NCI-H2227 (cell line): Measurements from ENCODE around the gene ZNF506.
"Not testable (repeated sequence)": the region's sequence is repeated elsewhere in the genome, so short reads cannot be mapped to it uniquely, and the experiment has no call there.

Experiments
- DNase-seq: peaks from one replicate; lab custom pipeline; 2025; ENCODE audit not compliant: unreplicated experiment; lab: John Stamatoyannopoulos, UW

The ZNF506 gene

DNA sequence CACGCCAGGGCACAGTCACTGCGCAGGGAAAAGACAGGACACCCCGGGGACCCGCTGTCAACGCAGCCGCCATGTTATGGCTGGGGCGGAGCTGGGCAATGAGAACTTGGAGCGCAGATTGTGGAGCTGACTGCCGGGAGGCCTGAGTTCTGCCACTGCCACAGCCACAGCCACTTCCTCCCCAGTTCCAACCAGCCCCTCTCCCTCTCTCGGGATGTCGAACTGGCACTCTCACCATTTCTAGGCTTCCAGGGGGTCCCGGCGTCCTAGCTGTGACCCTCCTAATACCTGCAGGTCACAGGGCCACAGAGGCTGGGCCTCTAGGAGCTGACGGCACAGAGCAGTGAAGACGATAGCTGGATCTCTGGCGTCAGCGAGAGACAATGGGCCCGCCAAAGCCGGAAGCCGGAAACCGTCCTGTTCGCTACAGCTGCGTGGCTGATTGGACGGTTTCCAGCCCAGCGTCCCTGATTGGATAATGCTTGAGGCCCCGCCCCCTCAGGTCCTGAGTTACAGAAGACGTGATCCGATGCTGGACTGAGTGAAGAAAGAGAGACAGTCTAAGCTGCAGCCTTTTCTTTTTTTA is at the start of gene ZNF506:
ZNF506 (minus strand) TSS at position 385 of the 586 bp plus-strand sequence; CDS start at position 238, 147 bp downstream.
- peak; percentile 95 for DNase-seq

DNA sequence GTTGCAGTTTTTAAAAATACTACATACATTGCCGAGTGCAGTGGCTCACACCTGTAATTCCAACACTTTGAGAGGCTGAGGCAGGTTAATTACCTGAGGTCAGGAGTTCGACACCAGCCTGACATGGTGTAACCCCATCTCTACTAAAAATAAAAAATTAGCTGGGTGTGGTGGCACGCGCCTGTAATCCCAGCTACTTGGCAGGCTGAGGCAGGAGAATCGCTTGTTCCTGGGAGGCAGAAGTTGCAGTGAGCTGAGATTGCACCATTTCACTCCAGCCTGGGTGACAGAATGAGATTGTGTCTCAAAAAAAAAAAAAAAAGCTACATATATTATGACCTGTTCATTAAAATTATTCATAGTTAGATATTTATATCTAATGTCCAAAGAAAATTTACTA is 48.5 kb upstream of the ZNF506 start:
- DNase-seq: not testable (repeated sequence)

DNA sequence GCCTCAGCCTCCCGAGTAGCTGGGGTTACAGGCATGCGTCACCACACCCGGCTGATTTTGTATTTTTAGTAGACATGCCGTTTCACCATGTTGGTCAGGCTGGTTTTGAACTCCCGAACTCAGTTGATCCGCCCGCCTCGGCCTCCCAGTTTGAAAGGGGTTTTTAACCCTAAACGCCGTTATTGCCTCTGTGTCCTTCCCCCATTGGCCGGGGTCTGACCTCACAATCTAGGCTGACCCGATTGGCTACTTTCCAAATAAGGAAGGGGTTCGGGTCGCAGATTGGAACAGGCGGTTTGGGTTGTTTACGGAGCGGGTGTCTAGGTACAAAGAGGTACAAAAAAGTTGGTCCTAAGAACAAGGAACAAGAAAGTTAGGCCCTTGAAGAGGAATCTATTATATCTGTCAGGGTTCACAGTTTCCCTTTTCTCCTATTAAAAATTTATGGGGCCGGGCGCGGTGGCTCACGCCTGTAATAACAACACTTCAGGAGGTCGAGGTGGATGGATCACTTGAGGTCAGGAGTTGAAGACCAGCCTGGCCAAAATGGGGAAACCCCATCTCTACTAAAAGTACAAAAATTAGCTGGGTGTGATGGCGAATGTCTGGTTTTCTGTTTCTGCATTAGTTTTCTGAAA is 45.2 kb upstream of the ZNF506 start:
- peak; percentile 5 for DNase-seq

DNA sequence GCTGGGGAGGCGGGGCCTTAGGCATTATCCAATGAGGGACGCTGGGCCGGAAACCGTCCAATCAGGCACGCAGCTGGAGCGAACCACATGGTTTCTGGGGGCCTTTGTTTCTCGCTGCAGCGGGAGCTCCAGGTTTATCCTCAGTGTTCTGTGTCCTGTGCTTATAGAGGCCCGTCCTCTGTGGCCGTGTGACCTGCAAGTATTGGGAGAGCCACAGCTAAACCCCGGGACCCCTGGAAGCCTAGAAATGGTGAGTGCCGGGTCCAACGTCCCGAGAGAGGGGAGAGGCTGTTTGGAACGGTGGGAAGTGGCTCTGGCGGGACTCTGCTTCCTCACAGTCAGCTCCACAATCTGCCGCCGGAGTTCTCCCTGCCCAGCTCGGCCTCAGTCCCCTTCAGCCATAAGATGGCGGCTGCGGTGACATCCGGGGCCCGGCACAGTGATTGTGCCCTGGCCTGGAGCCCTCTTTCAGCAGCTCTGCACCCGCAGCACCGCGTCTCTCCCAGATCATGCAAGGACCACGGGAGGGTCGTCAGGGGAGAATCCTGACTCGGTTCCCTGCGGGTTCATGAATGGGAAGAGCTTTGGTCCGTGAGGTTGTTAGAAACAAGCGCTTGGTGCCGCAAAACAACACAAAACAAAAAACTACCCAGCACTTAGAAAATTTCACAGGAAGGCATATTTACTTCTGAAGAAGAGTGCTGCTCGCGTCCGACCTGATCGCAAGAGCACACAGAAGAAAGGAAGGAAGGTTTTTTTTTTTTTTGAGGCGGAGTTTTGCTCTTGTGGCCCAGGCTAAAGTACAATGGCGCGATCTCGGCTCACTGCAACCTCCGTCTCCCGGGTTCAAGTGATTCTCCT is 44.4 kb upstream of the ZNF506 start, which contains the start of gene ZNF253:
ZNF253 (plus strand) TSS at position 133 of the 861 bp plus-strand sequence; CDS start at position 248, 115 bp downstream.
- peak; percentile 93 for DNase-seq

DNA sequence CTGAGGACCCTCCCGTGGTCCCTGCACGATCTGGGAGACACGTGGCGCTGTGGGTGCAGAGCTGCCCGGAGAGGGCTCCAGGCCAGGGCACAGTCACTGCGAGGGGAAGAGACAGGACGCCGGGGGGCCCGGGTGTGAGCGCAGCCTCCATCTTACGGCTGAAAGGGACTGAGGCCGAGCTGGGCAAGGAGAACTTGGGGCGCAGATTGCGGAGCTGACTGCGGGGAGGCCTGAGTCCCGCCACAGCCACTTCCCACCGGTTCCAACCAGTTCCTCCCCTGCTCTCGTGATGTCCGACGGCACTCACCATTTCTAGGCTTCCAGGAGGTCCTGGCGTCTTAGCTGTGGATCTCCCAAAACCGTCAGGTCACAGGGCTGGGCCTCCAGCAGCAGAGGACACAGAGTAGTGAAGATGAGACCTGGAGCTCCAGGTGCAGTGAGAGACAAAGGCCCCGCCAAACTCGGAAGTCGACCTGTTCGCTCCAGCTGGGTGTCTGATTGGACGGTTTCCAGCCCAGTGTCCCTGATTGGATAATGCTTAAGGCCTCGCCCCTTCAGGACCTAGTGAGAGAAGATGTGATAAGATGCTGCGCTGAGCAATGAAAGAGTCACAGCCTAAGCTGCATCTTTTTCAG is 39.3 kb upstream of the ZNF506 start:
- no peak for DNase-seq

DNA sequence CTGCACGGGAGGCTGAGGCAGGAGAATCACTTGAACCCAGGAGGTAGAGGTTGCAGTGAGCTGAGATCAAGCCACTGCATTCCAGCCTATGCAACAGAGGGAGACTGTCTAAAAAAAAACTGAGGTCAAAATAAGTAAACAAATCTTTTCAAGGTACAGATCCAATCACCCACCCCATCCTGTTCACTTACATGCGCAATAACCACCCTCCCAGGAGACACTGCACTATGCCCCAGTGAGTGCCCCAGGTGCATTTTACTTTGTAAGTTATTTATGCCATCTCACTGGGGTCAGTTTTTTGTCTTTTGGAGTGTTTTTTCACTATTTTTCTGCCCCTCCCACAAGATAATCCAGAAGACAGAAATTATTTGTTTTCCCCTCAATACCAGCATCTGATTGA is 37.2 kb upstream of the ZNF506 start:
- DNase-seq: no peak

DNA sequence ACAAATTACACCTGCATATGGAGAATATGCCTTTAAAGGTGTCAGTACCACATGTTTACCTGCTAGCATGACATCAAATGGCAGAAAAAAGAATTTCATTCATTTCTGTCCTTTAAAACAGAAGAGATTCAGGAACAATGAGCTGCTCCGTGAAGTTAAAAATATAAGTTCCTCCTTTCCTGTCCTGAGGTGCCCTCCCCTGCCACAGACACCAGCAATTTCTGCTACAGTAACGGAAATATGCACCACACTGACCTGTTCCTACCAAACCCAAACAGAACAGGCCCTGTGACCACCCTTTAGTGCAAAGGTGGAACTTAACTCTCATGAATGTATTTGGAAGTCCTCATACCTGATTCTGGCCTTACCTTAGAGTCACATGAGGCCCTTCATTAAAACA is 30.2 kb upstream of the ZNF506 start:
- DNase-seq: not testable (repeated sequence)

DNA sequence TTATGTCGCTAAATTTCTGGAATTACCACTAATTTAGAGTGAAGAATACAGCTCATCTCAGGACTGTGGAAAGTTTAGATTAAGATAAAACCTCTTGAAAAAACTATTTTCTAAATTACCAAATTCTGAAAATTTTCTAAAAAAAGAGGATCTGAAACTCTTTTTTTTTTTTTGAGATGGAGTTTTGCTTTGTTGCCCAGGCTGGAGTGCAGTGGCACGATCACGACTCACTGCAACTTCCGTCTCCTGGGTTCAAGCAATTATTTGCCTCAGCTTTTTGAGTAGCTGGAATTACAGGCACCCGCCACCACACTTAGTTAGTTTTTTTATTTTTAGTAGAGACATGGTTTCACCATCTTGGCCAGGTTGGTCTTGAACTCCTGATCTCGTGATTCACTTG is 27.5 kb upstream of the ZNF506 start:
- no peak for DNase-seq

DNA sequence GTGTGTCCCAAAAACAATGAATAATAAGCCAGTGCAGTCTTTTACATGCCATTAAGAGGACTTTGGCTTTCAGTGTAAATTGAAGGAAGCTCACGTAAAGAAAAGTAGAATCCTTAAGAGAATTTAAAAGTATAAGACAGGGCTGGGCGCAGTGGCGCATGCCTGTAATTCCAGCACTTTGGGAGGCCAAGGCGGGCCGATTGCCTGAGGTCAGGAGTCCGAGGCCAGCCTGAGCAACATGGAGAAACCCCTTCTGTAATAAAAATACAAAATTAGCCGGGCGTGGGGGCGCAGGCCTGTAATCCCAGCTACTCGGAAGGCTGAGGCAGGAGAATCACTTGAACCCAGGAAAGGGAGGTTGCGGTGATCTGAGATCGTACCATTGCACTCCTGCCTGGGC is 26.2 kb upstream of the ZNF506 start:
- no peak for DNase-seq

DNA sequence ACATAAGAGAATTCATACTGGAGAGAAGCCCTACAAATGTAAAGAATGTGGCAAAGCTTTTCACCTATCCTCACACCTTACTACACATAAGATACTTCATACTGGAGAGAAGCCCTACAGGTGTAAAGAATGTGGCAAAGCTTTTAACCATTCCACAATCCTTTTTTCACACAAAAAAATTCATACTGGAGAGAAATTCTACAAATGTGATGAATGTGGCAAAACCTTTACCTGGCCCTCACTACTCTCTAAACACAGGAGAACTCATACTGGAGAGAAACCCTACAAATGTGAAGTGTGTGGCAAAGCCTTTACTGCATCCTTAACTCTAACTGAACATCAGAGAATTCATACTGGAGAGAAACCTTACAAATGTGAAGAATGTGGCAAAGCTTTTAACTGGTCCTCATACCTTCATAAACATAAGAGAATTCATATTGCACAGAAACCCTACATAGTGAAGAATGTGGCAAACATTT is 14.0 kb upstream of the ZNF506 start:
- DNase-seq: no peak

DNA sequence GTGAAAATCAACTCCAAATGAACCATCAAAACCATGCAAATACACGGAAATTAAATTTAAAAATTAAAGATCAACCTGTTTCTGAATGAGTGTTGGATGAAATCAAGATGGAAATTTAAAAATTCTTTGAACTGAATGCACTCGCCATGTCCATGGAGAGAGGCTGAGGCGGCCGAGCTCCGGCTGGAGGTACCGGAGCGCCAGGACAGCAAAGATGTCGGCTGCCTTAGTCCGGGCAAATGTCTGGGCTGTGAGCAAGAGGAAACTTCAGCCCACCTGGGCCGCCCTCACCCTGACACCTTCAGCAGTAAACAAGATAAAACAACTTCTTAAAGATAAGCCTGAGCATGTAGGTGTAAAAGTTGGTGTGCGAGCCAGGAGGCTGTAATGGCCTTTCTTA is 5.3 kb upstream of the ZNF506 start:
- DNase-seq: no peak

DNA sequence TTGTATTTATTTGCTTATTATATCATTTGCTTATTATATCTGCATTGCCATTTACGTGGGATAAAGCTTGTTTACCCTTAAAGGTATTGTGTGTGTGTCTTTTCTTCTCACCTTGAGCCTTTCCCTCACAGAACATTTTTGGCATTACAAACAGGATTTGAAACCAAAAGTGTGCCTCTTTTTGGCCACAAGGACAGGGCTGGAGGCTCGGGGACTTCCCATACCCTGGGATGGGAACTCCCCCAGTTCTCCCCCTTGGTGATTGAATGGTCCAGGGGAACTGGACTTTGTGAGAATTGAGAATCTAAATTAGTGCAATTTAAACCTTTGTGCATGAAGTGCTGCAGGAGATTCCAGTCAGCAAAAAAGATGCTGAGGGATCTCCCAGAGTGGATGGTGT is 2.4 kb upstream of the ZNF506 start:
- no peak for DNase-seq

DNA sequence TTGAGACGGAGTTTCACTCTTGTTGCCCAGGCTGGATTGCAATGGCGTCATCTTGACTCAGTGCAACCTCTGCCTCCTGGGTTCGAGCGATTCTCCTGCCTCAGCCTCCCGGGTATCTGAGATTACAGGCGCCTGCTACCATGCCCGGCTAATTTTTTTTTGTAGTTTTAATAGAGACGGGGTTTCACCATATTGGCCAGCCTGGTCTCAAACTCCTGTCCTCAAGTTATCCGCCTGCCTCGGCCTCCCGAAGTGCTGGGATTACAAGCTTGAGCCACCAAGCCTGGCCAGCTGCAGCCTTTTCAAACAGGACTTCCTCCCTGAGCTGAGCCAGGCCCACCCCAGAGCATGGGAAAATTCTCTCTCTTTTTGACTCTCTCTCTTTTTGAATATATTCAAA is 426 bp upstream of the ZNF506 start:
- not testable (repeated sequence) for DNase-seq

DNA sequence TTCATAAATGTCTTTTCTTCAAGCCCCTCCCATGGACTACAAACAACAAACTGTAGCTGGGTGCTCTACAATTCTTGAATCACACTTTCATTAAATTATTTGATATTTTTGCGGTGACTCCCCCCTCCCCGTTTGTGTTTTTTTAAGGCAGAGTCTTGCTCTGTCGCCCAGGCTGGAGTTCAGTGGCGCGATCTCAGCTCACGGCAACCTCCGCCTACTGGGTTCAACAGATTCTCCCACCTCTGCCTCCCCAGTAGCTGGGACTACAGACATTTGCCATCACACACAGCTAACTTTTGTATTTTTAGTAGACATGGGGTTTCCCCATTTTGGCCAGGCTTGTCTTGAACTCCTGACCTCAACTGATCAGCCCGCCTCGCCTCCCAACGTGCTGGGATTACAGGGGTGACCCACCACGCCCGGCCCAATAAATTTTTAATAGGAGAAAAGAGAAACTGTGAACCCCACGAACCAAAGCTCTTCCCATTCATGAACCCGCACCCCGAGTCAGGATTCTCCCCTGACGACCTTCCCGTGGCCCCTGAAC is 703 bp downstream of the ZNF506 start:
- no peak for DNase-seq

DNA sequence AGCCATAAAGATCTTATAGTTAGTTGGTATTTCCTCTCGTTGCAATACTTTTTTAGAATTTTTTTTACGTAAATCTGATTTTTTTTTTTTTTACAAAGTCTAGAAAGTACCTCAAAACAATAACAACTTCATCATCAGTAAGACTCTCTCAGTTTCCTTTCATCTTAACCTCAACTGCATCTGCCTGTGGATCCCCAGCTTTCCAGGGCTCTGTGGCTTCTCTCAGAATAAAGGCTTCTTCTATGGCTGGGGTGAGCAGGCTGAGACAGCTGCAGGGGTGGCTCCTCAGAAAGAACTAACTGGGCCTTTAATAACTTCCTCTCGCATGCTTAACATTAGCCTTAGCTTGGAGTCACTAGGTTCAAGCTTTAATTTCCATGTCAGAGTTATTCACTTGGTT is 4.2 kb downstream of the ZNF506 start:
- DNase-seq: no peak

DNA sequence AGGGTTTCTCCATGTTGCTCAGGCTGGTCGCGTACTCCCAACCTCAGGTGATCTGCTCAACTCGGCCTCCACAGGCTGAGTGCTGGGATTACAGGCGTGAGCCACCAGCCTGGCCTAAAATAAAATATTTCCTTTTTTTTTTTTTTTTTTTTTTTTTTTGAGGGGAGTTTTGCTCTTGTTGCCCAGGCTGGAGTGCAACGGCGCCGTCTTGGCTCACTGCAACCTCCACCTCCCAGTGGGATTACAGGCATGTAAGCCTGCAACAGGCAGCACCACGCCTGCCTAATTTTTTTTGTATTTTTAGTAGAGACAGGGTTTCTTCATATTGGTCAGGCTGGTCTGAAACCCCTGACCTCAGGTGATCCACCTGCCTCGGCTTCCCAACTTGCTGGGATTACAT is 4.9 kb downstream of the ZNF506 start:
- no peak for DNase-seq

DNA sequence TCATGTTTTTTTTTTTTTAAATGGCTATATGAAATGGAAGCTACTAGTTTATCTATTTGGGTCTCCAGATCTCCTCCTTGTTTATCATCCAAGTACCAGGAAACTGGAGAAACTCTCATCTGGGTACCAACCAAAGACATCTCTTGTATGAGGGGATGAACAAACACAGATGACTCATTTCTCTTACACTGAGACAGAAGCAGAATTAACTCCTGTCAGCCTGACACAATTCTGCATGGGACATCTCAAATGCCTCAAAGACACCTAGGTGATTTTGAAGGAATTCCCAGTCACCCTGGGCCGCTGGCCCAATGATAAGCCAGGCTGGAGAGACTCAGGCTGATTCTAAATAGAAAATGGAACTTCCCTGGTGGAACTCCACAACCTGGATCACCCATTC is 9.6 kb downstream of the ZNF506 start:
- not testable (repeated sequence) for DNase-seq

DNA sequence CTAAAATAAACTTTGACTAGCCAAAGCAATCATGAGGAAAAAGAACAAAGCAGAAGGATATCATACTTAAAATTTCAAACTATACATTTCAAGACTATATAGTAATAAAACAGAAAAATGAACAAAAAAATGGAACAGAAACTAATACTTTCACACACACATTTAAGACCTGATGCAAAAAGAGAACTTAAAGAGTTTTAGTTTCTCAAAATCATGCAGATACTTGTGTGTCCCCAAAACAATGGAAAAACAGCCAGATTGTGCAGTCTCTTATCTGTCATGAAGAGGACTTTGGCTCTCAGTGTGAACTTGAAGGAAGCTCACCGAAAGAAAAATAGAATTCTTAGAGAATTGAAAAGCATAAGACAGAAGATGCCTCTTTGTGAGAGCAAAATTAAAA is 16.1 kb downstream of the ZNF506 start:
- no peak for DNase-seq

DNA sequence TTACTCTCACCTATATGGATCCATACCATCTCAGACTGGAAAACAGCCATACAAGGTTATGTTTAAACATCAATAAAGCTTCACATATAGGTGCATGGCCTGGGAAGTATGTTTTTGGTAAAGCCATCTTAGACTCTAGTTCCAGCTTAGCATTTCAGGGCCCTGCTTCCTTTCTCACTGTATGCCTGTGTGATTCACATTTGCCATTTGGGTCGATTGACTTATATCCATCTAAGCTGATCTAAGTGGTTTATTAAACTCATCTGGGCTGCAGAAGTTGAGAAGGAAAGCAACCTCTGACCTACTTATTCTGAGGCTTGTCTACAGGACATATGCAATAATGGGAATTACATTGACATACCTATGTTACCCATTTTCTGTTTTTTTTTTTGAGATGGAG is 33.5 kb downstream of the ZNF506 start:
- DNase-seq: no peak

DNA sequence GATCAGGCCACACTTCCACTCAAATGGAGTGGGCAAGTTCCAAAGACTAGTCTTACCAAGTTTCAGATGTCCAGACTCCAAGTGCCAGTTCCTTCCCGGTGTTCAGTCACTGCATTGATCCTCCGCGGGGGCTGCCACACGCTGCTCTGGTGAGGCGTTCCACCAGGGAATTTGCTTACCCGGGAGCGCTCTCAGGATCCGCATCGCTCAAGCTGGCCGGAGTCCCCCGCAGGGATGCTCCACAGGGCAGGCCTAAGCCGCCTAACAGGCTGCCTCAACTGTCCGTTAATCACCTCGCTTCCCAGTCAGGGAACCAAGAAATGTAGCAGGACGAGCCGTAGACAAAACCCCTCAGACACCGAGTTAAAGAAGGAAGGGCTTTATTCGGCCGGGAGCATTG is 36.1 kb downstream of the ZNF506 start:
- not testable (repeated sequence) for DNase-seq

DNA sequence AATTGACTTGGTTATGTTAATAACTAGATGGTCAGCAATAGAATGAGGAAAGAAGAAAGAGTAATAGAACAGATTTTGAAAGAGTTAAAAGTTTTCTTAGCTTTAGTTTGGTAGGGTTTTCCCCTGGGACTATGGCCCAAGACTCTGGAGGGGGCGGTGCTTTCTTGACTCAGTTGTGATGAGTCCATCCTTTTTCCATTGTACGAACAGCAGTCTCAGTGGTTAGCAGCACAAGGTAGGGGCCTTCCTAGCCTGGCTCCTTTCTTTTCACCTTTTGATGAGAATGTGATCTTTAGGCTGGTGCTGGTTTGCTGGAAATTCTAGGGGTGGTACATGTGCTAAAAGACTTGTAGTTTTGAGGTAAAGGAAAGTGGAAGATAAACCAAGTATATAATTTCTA is 38.8 kb downstream of the ZNF506 start:
- DNase-seq: no peak
